HepG2 (cell line): Measurements from ENCODE around the gene IRS1. TPM values are rescaled to one million over a fixed set of nuclear protein-coding genes. Genes with fewer than 3 reads are reported as not detected.
A peak's percentile ranks its signal among the peaks of the same experiment; 100 is the strongest.

ENCODE experiments used
- FUBP1 ChIP-seq: sonication (generic); formaldehyde crosslinking; IDR thresholded peaks from 2 replicates; pipeline ENCODE4 v1.5.1; 2020; ENCODE audit warnings: missing genetic modification reagents, mild to moderate bottlenecking, borderline replicate concordance
- KAT8 ChIP-seq: IDR thresholded peaks from 2 replicates; pipeline ENCODE4 v1.6.1; 2016; ENCODE audit warnings: missing genetic modification reagents, missing compliant biosample characterization
- LCORL ChIP-seq, 2 experiments: fragments of 450-650 bp in 1 of 2; sonication (generic) in 1 of 2; formaldehyde crosslinking in 1 of 2; IDR thresholded peaks; 2 replicates each; pipeline versions ENCODE4 v1.5.0 to v1.6.1; 2017 to 2020; ENCODE audit warnings: antibody characterized with exemption in 1 of 2, missing genetic modification reagents in 1 of 2
- MED1 ChIP-seq: sonication (generic); formaldehyde crosslinking; IDR thresholded peaks from 2 replicates; pipeline ENCODE4 v1.4.0; 2020; ENCODE audit warnings: missing genetic modification reagents
- PAF1 ChIP-seq: IDR thresholded peaks from 2 replicates; pipeline ENCODE4 v1.6.1; 2016; ENCODE audit warnings: missing genetic modification reagents, missing compliant biosample characterization
- PHF21A ChIP-seq: sonication (generic); formaldehyde crosslinking; IDR thresholded peaks from 2 replicates; pipeline ENCODE4 v1.5.0; 2020; ENCODE audit warnings: mild to moderate bottlenecking, missing genetic modification reagents
- PHF8 ChIP-seq: sonication (generic); formaldehyde crosslinking; IDR thresholded peaks from 2 replicates; pipeline ENCODE4 v1.5.0; 2020; ENCODE audit warnings: missing genetic modification reagents
- SMYD3 ChIP-seq: sonication (generic); formaldehyde crosslinking; IDR thresholded peaks from 2 replicates; pipeline ENCODE4 v1.8.1; 2023; ENCODE audit warnings: mild to moderate bottlenecking, missing genetic modification reagents
- TBL1XR1 ChIP-seq: fragments of 150-350 bp; IDR thresholded peaks from 2 replicates; pipeline ENCODE4 v1.6.1; 2014; ENCODE audit warnings: borderline replicate concordance, low read length; ENCODE audit not compliant: partially characterized antibody
- TERF1 ChIP-seq: sonication (generic); formaldehyde crosslinking; IDR thresholded peaks from 2 replicates; pipeline ENCODE4 v1.8.0; 2022; ENCODE audit warnings: mild to moderate bottlenecking, missing genetic modification reagents, moderate library complexity
- TOE1 ChIP-seq: sonication (generic); formaldehyde crosslinking; IDR thresholded peaks from 2 replicates; pipeline ENCODE4 v1.4.0; 2020; ENCODE audit warnings: mild to moderate bottlenecking, missing genetic modification reagents
- ZNF10 ChIP-seq: sonication (generic); formaldehyde crosslinking; IDR thresholded peaks from 2 replicates; pipeline ENCODE4 v1.4.0; 2020; ENCODE audit warnings: mild to moderate bottlenecking, low read depth, missing genetic modification reagents, borderline replicate concordance
- ZNF282 ChIP-seq: fragments of 450-650 bp; IDR thresholded peaks from 2 replicates; pipeline ENCODE4 v1.6.1; 2018; ENCODE audit not compliant: partially characterized antibody
- ZNF563 ChIP-seq: sonication (generic); formaldehyde crosslinking; IDR thresholded peaks from 2 replicates; pipeline ENCODE4 v1.8.0; 2022; ENCODE audit warnings: mild to moderate bottlenecking, moderate library complexity, missing genetic modification reagents
- ZNF570 ChIP-seq: sonication (generic); formaldehyde crosslinking; IDR thresholded peaks from 2 replicates; pipeline ENCODE4 v1.4.0; 2020; ENCODE audit warnings: mild to moderate bottlenecking, missing genetic modification reagents, borderline replicate concordance
- ZNF766 ChIP-seq: sonication (generic); formaldehyde crosslinking; IDR thresholded peaks from 2 replicates; pipeline ENCODE4 v1.5.0; 2020; ENCODE audit warnings: missing genetic modification reagents, borderline replicate concordance
- ZNF891 ChIP-seq: sonication (generic); formaldehyde crosslinking; IDR thresholded peaks from 2 replicates; pipeline ENCODE4 v1.5.0; 2020; ENCODE audit warnings: mild to moderate bottlenecking, missing genetic modification reagents
- ZZZ3 ChIP-seq: sonication (generic); formaldehyde crosslinking; IDR thresholded peaks from 2 replicates; pipeline ENCODE4 v1.4.0; 2020; ENCODE audit warnings: missing genetic modification reagents, mild to moderate bottlenecking, borderline replicate concordance
- polyA plus RNA-seq, 8 experiments: library from polyadenylated mRNA; depleted of rRNA in 3 of 8; stranded (reverse) in 7 of 8; unstranded in 1 of 8; fragments of >200 nt; fragmentation: Illumina TruSeq in 4 of 8; extraction: Trizol in 4 of 8; gene quantifications; 2 replicates each; pipeline versions ENCODE4 v1.2.1 to v1.2.3, GENCODE V29; 2011 to 2016; ENCODE audit warnings: low read depth in 4 of 8, missing spikeins in 1 of 8, mixed read lengths in 1 of 8; ENCODE audit not compliant: insufficient read depth in 1 of 8
- total RNA-seq, 5 experiments: library from RNA; depleted of rRNA; stranded (reverse); fragments of >200 nt; fragmentation: Illumina TruSeq; extraction: Trizol; gene quantifications; 2 replicates each; pipeline ENCODE4 v1.2.3, GENCODE V29; 2016; ENCODE audit warnings: low read depth in 1 of 5
- TF ChIP-seq, protein P1 (sequence below): sonication (generic); formaldehyde crosslinking; conservative IDR thresholded peaks from 2 replicates; pipeline ENCODE4 v1.8.0; 2022; ENCODE audit warnings: missing genetic modification reagents
- TF ChIP-seq, protein P2 (sequence below): sonication (generic); formaldehyde crosslinking; IDR thresholded peaks from 2 replicates; pipeline ENCODE4 v1.5.1; 2020; ENCODE audit warnings: missing genetic modification reagents, mild to moderate bottlenecking, borderline replicate concordance
- TF ChIP-seq, protein P3 (sequence below): sonication (generic); formaldehyde crosslinking; IDR thresholded peaks from 2 replicates; pipeline ENCODE4 v1.8.1; 2023; ENCODE audit warnings: mild to moderate bottlenecking, moderate library complexity, missing genetic modification reagents
- TF ChIP-seq, protein P4 (sequence below): sonication (generic); formaldehyde crosslinking; IDR thresholded peaks from 2 replicates; pipeline ENCODE4 v1.5.1; 2020; ENCODE audit warnings: missing genetic modification reagents, mild to moderate bottlenecking, borderline replicate concordance

Gene IRS1
- total and polyA plus RNA-seq, 2 of the 13 experiments (the other 11 are each of a cell fraction or from before 2014, with no cell fraction given) = 8.7 to 9.0 TPM

DNA sequence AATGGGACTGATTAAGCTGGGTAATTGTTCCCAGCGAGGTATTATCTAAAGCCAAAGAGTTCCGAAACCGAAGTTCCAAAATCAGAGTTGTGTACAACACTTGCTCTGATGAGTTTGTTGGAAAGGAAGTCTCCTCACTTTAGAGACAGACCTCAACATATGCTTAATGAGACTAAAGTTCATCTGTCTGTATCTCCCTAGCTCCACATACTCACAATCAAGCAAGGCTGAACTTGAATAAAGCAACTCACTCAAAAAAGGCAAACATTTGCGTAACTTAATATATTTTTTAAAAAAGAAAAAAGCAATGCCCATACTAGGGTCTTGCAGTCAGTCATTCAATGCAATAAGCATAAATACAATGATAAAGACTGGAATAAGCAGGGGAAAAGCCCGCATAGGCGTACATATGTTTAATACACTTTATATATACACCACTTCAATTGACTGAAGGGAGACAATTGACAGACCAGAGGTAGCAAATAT, 60.0 kb downstream of the IRS1 start (continued):
- TF ChIP-seq PHF8 (CRISPR knock-in tag) (no peak), ZNF282 (no peak), PHF21A (CRISPR knock-in tag) (0 out of 2 replicates have a peak, but pooled peaks have one; percentile 29), KAT8 (CRISPR knock-in tag) (0 out of 2 replicates have a peak, but pooled peaks have one; percentile 3), TBL1XR1 (no peak), TOE1 (CRISPR knock-in tag) (0 out of 2 replicates have a peak, but pooled peaks have one; percentile 22), ZNF10 (no peak), ZZZ3 (CRISPR knock-in tag) (no peak), ZNF570 (CRISPR knock-in tag) (no peak), ZNF766 (CRISPR knock-in tag) (no peak), FUBP1 (no peak), TERF1 (CRISPR knock-in tag) (no peak), ZNF563 (CRISPR knock-in tag) (no peak), PAF1 (CRISPR knock-in tag) (no peak), ZNF891 (CRISPR knock-in tag) (no peak), LCORL (IDR thresholded peaks at IDR 0.05) (no peak), LCORL (CRISPR knock-in tag; IDR thresholded peaks at IDR 0.05) (no peak), SMYD3 (CRISPR knock-in tag) (no peak), MED1 (no peak; the same call in 1 of the 2 replicates)
- TF ChIP-seq, protein P1, sequence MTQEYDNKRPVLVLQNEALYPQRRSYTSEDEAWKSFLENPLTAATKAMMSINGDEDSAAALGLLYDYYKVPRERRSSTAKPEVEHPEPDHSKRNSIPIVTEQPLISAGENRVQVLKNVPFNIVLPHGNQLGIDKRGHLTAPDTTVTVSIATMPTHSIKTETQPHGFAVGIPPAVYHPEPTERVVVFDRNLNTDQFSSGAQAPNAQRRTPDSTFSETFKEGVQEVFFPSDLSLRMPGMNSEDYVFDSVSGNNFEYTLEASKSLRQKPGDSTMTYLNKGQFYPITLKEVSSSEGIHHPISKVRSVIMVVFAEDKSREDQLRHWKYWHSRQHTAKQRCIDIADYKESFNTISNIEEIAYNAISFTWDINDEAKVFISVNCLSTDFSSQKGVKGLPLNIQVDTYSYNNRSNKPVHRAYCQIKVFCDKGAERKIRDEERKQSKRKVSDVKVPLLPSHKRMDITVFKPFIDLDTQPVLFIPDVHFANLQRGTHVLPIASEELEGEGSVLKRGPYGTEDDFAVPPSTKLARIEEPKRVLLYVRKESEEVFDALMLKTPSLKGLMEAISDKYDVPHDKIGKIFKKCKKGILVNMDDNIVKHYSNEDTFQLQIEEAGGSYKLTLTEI (CRISPR knock-in tag) = no peak
- TF ChIP-seq, protein P2, sequence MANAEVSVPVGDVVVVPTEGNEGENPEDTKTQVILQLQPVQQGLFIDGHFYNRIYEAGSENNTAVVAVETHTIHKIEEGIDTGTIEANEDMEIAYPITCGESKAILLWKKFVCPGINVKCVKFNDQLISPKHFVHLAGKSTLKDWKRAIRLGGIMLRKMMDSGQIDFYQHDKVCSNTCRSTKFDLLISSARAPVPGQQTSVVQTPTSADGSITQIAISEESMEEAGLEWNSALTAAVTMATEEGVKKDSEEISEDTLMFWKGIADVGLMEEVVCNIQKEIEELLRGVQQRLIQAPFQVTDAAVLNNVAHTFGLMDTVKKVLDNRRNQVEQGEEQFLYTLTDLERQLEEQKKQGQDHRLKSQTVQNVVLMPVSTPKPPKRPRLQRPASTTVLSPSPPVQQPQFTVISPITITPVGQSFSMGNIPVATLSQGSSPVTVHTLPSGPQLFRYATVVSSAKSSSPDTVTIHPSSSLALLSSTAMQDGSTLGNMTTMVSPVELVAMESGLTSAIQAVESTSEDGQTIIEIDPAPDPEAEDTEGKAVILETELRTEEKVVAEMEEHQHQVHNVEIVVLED (CRISPR knock-in tag) = no peak
- TF ChIP-seq, protein P3, sequence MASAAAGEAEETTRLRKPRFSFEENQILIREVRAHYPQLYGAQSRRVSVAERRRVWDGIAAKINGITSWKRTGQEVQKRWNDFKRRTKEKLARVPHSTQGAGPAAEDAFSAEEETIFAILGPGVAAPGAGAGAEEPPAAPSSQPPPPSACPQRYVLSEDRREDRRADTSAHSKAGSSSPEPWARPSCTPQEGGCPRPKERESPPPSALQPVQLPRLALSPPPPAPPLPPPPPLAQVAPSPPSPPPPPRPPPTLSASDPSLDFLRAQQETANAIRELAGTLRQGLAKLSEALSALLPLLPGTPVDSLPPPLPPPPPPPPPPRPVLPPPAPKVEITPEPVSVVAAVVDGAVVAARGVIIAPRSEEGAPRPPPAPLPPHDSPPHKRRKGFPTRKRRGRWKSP (CRISPR knock-in tag) = no peak
- TF ChIP-seq, protein P4, sequence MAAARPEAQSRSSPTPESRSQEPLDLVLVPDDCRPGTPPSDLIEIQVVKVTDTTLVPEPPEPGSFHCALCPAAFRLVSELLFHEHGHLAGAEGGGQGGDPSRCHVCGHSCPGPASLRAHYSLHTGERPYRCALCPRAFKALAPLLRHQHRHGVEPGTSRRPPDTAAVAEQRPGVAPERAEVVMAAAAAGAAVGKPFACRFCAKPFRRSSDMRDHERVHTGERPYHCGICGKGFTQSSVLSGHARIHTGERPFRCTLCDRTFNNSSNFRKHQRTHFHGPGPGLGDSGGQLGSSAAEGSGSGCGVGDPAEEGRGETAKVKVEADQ (CRISPR knock-in tag) = no peak
